HUDEP-2 (cell line): ENCODE data around the gene PNMA5.

Experiments used
- DNase-seq, 76 experiments: peaks; one replicate each; lab custom pipeline; 2025; ENCODE audit not compliant: unreplicated experiment in 76 of 76; lab: John Stamatoyannopoulos, UW

PNMA5 gene

DNA sequence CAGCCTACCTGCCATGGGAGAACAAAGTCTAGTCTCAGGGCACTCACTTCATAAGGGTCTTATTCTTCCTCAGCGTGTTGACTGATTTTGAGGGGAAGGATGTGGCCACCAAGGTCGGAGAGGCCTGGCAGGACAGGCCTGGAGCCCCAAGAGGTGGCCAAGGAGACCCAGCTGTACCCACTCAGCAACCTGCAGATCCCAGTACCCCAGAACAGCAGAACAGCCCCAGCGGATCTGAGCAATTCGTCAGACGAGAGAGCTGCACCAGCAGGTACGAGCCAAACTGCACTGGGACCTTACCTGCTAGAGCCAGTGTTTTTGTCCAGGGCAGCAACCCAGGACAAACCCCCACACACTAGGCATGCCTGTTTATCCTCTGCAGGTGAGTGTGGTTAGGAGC is 34.3 kb downstream of the PNMA5 start:
- DNase-seq = no peak

DNA sequence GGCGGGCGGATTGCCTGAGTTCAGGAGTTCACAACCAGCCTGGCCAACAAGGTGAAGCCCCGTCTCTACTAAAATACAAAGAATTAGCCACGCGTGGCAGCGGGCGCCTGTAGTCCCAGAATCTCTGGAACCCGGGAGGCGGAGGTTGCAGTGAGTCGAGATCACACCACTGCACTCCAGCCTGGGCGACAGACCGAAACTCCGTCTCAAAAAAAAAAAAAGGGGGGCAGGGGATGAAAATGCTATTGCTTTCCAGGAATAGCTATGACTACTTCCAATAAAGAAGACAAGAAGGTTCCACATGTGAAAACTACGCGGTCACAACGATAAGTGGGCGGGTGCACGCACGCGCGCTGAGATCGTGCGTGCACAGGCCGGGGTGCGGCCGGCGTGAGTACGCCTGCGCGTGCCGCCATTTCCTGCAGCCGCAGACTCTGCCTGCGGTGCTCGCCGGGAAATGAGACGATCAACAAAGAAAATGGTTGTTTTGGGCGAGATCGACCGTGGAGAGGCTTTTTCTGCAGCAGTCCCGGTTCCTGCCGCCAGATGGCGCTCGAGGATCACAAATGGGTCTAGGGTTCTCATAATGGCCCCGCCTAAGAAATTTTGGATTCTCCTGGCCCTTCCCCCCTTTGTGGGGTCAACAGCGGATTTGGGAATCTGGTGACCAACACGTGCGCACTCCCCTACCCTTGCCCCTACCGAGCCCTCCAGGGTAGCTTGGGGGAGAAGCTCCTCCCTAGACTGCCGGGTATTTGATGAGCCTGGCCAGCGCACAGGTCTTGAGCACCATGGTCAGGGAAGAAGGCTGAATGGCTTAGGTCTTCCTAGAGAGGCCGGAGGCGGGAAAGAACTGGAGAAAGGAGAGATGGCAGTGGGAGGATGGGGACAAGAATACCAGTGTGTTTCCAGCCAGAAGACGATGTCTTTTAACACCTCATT is 35.1 kb downstream of the PNMA5 start:
- peak in 74 of 76 experiments; percentile 0 to 89 (median 74) for DNase-seq

DNA sequence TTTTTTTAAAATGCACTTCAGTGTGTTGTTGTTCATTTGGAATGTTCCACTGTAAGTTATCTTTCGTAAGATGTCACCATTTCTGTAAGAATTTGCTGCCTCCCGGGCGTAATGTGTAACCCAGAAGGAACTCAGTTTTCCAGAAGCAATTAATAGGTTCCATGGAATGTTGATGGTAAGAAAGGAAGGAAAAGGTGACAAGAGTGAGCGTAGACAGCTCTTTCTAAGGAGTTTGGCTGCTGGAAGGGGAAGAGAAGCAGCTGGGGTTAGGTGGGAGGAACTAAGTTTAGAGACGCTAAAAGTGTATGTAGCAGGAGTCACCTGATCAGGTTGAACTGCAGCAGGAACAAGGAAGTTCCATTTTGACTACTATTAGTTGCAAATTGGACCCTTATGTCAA is 35.9 kb downstream of the PNMA5 start:
- DNase-seq = no peak

DNA sequence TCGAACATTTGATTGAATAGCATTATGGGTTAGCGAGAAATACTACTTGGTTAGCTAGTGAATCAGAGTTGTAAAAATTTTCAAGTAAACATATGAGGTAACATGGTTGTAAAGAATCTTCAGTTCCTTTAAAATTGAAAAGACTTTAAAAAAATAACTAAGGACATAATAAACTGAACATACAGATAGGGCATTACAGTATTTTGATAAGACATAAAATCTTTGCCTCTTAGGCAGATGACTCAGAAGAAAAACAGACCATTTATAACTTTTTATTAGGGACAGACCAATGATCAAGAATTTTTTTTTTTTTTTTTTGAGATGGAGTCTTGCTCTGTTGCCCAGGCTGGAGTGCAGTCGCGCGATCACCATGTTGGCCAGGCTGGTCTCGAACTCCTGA is 43.1 kb downstream of the PNMA5 start:
- DNase-seq = no peak

DNA sequence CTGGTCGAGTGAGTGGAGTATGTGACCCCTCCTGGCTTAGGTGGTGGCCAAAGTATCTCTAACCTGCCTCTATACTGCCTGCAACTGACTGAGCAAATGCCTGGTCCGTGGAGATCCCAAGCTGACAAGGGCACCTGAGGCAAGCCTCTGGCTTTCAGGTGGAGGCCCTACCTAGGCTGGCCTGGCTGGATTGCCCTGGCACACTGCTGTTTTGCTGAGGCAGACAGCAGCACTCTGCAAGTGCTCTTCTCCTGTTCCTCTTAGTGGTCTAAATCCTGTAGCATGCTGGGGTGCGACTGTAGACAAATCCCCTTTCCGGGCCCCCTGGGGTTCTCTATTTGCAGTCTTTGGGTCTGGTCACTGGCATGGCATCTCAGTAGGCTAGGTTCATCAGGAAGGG is 44.8 kb downstream of the PNMA5 start:
- DNase-seq = no peak

- DNase-seq = no peak
Observed at GRCh38 chrX:152946681-152947080, 47.2 kb downstream of the PNMA5 start.

DNA sequence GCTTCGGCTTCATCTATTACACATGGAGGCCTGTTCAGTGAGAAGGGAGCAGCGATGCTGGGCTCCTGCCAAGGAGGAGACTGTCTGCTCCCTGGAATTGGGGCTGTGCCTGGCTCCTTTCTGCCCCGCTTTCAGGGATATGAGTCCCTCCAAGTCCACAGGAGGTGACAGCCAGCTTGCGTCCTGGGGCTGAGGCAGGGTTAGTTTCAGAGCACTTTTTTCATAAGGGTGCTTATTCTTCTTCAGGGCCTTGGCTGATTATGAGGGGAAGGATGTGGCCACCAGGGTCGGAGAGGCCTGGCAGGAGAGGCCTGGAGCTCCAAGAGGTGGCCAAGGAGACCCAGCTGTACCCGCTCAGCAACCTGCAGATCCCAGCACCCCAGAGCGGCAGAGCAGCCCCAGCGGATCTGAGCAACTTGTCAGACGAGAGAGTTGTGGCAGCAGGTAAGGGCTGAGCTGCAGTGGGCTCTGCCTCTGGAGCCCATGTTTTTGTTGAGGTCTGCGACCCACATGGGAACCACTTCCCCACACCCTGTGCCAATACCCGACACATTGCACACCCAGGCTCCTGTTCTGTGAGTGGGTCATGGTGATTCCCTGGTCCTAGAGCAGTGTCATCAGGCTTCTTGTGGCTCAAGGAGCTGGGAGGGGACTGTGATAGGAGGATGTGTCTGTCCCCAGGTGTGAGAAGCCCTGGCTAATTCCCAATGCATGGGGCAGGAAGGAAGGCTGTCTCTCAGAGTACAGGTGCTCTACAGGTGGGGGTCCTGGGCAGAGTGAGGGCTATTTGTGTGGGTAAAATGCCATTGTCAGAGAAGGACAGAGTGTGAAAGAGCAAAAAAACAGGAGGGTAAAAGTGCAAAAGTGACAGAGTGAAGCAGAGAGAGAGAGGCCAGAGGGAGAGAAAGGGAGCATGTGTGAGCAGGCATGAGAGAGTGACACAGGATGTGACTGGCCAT is 48.6 kb downstream of the PNMA5 start:
- no peak for DNase-seq

- no peak for DNase-seq
Observed at GRCh38 chrX:152943826-152944225, 50.1 kb downstream of the PNMA5 start.

DNA sequence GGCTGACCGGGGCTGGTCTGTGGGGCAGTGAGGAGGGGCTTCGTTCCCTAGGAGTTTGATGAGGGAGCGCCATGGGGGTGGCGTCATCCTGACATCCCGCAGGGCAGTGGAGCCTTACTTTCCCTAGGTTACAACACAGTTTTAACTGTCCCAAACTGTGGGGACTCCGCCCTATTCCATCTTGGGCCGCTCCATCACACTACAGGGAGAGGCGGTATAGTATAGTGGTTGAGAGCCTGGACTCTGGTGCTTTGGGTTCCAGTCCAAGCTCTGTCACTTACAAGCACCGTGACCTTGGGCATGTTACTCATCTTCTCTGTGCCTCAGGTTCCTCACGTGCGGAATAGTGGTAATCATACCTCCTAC is 51.9 kb downstream of the PNMA5 start:
- no peak for DNase-seq

- DNase-seq = peak in 74 of 76 experiments; percentile 3 to 89 (median 78)
Observed at GRCh38 chrX:152941328-152942076, 52.4 kb downstream of the PNMA5 start.
